Skin of body (tissue), 2 donors: ENCODE data around the gene THADA. TPM values are rescaled to one million over a fixed set of nuclear protein-coding genes. Genes with fewer than 3 reads are reported as not detected.
A peak's percentile ranks its signal among the peaks of the same experiment; 100 is the strongest.

Source experiments
- DNase-seq: peaks from one replicate; lab custom pipeline; 2025; lab: John Stamatoyannopoulos, UW
- total RNA-seq: library from RNA; depleted of rRNA; stranded (reverse); fragments of >200 nt; gene quantifications from one replicate; pipeline ENCODE4 v1.2.3, GENCODE V29; 2014

THADA gene
- total RNA-seq, 1 donor from 2014 or later = 43.2 TPM

DNA sequence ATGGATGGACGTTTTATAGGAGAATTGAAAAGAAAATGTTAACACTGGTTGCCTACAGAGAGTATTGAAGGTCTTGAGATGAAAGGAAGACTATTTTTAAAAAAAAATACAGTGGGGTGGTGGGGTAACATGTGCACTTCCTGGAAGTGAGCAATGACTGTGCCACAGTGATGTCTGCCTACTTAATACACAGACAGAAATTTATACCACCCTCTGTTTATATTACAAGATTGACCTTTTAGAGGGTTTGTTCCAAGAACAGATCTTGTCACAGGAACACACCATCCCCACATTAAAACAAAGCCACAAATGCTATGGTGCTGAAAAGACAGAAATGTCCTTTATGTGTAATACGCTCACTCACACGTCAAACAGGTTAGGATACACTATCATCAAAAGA is 87.6 kb downstream of the THADA start:
- DNase-seq = no peak

DNA sequence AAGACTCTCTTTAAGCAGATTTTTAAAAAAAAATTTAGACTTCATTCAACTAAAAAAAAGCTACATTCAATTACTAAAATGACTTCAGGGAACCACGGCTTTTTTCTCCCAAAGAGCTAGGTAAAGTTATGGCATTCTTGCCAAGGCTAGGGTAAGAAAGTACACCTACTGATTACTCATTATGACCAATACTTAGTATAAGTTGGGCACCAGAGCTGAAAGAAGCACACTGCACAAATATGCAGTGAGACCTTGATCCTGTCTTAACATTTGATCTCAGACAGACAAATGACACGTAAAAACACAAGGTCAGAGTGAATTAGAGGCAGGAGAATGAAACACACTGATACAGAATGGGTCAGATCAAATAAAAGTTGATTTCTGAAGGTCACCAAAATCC is 88.7 kb downstream of the THADA start:
- no peak for DNase-seq

DNA sequence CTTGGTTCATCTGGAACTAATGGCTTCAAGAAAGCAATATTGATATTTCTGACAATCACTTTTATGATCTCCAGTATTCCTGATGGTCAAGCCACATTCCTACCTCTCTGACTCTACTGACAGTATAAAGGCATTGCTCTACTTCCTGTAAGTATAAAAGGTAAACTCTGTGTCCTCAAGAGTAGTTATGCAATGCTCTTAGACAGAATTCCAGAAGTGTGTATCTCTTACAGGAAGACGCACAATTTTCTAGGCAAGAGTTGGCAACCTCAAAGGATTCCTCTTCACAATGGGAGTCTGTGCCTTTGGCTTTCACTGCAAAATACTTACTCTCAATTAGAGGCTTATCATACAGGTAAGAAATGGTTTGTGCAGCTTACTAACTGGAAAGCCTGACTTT is 100.1 kb downstream of the THADA start:
- no peak for DNase-seq

DNA sequence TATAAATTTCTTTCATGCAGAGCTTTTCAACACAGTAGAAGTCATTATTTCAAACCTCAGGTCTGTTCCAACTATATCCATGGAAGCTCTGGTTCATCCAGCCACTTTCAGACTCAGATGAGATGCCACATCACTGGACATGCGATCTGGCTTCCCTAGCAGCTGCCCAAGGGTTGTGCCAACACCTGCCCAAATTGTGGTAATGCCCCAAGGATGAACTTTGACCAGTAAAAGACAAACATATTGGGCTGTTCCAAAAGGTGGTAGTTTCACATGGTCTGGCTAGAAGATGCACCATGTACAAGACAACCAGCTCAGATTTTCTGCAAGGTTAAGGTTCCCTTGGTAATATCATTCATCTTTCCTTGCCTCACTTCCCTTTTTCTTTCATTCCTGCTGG is 101.9 kb downstream of the THADA start:
- DNase-seq = no peak

DNA sequence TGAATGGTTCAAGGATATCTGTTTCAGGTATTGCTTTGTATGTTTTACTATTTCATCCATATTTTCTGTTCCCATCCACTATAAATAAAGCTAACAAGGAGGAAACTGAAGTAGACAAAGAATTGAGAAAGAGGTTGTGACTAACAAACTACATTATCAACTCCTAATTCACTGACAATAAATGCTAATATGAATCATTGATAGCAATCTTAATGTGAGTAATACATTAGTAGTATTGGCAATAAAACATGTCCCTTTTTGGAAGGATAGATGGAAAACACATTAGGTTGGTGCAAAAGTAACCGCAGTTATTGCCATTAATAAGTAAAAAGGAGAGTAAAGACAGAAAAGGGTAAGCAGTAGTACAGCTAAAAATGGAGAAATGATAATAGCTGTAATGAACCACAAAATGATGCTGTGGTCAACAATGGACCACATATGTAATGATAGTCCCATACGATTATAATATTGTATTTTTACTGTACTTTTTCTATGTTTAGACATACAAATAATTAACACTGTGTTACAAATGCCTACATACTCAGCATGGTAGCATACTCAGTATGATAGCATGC is 104.7 kb downstream of the THADA start:
- no peak for DNase-seq

DNA sequence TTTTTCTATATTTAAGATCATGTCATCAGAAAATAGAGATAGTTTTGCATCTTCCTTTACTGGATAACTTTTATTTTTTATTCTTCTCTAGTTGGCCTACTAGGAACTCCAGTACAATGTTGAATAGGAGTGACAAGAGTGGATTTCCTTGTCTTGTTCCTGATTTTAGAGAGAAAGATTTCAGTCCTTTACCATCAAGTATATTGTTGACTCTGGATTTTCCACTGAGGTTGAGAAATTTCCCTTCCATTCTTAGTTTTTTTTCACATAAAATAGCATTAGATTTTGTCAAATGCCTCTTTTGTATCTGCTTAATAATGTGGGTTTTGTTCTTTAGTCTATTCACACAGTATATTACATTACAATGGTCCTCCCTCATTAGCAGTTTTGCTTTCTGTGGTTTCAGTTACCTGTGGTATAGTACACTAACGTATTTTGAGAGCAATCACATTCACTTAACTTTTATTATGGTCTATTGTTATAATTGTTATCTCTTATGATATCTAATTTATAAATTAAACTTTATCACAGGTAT is 105.5 kb downstream of the THADA start:
- no peak for DNase-seq

DNA sequence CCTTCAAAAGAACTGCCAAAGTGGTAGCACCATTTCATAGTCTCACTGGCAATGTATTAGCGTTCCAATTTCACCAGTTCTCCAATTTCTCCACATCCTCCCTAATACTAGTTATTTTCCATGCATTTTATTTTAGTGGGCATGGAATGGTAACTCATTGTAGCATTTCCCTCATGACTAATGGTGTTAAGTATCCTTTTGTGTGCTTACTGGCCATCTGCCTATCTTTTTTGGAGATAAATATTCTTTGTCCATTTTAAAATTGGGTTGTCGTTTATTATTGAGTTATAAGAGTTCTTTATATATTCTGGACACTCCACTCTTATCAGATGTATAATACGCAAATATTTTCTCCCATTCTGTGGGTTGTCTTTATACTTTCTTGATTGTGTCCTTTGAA is 107.1 kb downstream of the THADA start:
- no peak for DNase-seq

DNA sequence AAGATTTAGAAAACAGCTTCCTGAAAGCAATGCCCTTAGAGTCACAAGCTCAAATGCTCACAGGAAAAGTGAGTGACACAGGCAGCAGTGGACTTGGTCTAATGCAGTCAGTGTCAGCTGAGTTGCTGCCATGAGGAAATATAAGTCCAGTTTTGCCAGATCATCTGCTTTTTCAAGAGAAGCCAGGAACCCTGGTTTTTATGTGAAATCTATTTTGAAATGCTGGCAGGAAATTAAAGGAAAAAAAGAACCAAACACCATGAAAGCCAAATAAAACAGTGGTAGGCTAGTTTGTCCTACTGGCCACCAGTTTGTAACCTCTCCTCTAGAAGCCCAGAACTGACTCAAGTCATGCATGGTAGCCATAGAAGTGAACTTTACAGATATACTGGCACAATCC is 109.2 kb downstream of the THADA start:
- no peak for DNase-seq

DNA sequence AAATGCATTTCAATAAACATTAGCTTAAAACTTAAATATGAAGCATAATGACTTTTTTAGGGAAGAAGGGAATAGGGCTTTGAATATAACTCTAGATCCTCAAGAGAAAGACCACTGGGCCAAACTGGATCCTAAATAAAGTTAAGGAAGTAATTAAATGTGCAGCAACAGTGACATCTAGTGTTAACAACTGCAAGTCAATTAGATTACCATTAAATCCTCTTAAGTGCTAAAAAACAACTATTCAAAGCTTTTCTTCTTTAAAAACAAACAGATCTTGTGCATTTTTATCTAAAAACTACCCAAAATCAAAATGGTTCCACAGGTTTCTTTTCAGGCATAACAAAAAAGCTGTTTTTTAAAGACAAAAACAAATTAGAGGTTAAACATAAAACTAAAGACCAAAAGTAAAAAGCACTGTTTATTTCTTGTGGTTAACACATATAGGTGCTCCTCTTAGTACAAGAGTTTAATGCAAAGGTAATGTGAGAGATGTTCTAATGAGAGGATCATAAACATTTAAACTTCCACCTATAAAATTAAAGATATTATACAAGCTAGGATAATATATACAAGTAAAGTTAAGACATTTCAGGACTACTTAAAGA is 111.4 kb downstream of the THADA start:
- peak; percentile 73 for DNase-seq

DNA sequence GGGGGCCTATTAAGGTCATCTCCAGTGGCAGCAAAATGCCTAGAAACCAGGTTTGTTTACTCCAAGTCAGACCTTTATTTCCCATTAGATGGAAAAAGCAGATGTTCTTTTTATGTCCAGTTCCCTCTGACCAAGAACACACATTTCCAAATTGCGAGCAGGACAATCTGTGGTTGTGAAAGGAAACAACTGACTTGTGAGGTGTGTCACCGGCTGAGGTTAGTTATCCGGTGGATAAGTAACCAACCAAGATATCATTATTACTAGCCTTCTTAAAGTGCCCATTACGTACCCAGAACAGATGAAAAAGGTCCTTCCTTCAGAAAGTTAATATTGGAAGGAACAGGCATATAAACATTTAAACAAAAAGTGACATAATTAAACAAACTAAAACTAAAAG is 112.9 kb downstream of the THADA start:
- no peak for DNase-seq

DNA sequence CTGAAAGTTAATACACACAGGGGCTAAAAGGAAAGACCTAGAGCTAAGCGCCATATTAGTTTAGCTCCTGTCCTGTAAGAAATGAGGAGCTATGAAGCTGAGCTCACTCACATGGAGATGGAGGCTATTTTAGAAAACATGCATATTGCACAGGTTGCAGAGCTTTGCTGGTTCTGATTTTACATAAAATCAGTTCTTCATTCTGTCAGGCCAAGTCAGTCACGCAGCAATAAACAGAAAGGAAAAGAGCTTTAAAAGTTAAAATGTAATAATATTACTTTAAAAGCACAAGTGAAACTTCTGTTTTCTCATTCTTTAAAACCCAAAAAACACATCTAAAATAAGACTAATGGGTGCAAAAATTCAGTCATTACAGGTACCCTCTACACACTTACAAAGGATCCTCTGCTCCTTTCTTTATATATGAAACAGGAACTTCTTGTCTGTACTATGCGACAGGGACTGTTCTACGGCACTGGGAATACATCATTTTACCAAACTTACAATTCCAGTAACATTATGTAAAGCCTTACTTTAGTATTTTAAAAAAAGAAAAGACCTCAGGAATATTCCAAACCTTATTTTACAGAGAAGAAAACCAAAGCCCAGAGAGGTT is 113.8 kb downstream of the THADA start:
- no peak for DNase-seq

DNA sequence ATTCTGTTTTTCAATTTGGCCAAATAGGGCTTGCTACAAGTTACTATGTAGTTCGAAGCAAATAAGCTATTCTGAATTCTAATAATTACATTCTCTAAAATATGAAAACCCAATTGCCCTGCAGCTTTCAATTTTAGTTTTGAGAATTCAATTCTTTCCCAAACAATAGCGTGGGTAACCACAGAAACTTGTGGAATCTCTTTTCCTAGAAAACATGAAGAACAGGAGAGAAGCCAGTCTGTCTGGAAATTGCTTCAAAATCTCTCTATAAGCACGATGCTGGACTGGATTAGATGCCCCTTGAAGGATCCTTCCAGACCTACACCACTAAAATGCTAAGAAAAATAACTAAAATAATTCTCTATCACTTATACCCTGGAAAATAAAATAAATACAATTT is 115.0 kb downstream of the THADA start:
- no peak for DNase-seq

DNA sequence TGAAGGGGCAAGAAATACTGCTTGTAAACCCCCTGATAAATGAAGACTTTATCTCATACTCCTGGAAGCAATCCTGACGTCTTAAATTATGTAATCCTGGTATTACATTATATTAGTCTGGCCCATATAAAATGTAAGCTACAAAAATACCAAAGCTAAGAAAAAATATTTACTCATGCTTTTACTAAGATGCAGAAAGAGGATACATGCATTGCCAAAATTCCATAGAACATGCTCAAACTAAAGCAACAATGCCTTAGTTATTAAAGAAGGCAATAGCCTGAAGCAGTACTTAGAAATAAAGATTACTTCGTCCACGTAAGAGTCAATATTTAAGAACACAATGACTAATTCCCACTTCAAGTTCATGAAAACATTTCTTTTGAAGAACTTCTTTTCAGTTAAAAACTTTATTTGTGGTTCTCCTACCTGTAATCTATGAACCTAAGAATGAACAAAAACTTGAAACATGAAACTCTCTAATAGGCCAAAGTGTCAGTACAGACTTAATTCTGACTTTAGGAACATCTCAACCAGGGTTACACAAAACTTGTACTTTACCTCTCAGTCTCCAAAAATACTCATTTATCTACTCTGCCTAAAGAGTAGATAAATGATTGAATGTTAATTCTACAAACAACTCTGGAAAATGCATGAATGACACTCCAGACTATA is 117.3 kb downstream of the THADA start:
- peak; percentile 31 for DNase-seq

DNA sequence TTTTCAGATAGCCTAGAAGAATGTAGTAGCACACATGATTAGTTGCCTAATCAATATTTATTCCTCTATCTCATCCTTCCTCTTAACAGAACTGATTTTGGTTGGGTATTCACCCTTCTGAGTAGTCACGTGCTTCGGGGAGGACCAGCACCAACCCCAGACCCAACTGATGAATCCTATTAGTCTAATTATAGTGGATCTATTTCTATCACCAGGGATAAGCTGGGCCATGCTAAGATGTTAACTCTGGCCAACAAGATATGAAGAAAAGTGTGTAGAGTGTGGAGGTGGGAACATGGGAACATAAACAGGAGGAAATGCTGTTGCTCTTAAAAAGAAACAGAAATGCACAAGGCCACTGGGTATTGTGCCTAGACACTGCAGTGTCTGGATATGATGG is 119.9 kb downstream of the THADA start:
- DNase-seq = no peak

DNA sequence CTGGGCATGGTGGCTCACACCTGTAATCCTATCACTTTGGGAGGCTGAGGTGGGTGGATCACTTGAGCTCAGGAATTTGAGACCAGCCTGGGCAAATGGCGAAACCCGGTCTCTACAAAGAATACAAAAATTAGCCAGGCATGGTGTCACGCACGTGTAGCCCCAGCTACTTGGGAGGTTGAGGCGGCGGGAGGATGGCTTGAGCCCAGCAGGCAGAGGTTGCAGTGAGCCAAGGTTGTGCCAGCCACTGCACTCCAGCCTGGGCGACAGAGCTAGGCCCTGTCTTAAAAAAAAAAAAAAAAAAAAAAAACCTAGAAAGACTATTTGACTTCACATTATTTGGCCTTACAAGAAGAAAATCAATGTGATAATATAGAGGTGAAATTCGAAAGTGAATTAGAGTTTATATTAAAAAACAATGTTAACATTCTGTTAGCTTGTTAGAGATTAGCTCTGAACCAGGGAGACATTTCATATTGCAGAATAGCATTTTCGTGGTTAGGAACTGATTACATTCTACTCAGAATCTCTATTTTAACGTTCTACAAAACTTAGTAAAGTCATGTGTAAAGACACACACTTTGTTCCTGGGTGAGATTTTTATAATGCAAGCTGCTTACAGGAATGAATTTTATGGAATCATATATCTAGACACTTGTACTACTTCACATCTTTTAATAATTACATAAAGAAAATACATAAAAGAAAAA is 120.5 kb downstream of the THADA start:
- DNase-seq = no peak

DNA sequence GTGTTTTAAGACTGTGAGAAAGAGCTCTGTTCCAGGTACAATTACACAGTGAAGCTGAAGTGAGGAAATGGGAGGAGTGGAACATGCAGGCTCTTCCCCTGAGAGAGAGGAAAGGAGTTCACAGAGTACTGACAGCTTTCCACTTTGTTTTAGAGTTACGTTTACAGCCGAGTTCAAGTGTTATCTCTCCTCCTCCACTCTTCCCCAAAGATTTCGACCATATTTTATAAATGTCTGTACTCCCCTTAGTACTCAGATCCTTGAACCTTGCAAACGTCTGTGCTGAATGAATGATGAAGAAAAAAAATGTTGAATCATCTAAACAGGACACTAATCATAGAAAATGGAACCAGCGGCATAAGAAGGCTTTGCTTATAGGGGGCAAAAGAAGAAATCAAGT is 121.6 kb downstream of the THADA start:
- no peak for DNase-seq

DNA sequence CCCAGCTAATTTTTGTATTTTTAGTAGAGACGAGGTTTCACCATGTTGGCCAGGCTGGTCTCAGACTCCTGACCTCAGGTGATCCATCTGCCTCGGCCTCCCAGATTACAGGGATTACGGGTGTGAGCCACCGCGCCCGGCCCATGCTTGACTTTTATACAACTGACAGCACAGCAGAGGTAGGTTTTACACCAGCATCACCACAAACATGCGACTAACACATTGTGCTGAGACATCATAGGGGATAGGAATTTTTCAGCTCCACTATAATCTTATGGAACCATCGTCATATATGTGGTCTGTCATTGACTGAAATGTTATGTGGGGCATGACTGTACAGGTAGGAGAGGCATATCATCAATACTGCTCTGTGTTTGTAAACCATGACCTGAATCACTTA is 122.1 kb downstream of the THADA start:
- DNase-seq = no peak

DNA sequence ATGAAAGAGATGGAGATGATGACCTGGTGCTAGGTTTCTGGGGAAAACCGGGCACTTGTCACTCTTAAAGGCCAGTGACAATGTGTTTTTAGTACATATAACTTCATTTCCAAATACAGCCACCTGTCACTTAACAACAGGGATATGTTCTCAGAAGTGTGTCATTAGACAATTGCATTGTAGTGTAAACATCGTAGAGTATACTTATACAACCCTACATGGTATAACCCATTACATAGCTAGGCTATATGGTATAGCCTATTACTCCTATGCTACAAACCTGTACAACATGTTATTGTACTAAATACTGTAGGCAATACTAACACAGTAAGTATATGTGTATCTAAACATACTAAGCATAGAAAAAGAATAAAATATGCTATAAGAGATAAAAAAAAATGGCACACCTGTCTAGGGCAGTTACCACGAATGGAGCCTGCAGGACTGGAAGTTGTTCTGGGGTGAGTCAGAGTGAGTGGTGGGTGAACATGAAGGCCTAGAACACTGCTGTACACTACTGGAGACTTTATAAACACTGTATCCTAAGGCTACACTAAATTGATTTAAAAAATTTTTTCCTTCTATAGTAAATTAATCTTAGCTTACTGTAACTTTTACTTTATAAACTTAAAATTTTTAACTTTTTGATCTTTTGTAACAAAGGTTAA is 123.2 kb downstream of the THADA start:
- no peak for DNase-seq

DNA sequence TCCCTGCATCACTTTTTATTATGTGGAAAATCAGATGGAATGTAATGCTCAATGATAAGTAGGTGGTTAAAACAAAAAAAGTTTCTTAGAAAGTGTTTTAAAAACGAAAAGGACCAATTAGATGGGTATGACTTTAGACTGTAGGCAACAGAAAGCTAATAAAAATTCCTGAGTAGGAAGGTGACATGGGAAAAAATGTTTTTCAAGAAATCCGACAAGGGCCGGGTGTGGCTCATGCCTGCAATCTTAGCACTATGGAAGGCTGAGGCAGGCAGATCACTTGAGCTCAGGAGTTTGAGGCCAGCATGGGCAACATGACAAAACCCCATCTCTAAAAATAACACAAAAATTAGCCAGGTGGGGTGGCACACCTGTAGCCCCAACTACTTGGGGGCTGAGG is 126.1 kb downstream of the THADA start:
- no peak for DNase-seq

DNA sequence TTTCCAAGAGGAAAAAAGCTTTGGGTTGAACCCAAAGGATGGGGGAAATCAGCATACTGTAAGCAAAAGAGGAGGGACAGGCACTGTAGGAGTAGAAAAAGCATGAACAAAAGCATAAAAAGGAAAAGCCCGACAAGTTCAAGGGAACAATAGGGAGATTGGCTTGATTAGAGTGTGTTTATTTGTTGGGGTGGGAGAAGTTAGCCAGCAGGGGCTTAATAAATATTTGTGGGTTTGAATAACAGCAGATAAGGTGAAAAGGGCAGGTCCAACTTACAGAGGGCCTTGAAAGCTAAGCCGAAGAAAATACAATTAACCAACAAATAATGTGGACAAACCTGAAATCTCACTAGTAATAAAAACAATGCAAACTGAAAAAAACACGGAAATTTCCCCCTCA is 126.7 kb downstream of the THADA start:
- DNase-seq = no peak

DNA sequence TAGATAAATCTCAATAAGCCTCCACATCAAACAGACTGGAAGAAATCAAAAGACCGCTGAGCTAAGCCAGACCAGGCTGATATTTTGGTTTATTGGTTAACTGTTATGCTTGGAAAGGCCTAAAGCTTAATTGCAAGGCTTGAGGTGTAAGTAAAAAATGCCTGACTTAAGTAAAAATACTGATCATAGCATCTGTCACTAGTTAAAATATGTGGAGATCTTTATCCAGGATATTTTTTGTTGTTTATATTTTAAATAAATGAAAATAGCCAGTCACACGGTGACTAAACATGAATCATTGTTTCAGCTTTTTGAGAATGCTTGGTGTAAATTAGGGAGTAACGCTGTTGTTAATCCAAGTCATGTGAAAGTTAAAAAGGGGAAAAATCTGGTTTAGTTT is 127.9 kb downstream of the THADA start:
- peak; percentile 25 for DNase-seq
